GM21528 (cell line): Measurements from ENCODE around the gene CD1E.
"Not testable (repeated sequence)": the region's sequence is repeated elsewhere in the genome, so short reads cannot be mapped to it uniquely, and the experiment has no call there.

ENCODE experiments used
- ATAC-seq: cut with Tn5 transposase; IDR thresholded peaks from one replicate; pipeline ENCODE4 v1.9.1; 2021; ENCODE audit warnings: mild to moderate bottlenecking, moderate library complexity; ENCODE audit not compliant: unreplicated experiment, low FRiP score

CD1E gene

GRCh38 chr1:158357441-158357840 lies 3.7 kb downstream of the CD1E start:
- no peak for ATAC-seq

GRCh38 chr1:158362482-158362881 lies 8.8 kb downstream of the CD1E start:
- ATAC-seq: no peak

GRCh38 chr1:158362941-158363340 lies 9.2 kb downstream of the CD1E start:
- no peak for ATAC-seq

GRCh38 chr1:158366783-158367182 lies 13.1 kb downstream of the CD1E start:
- ATAC-seq: no peak

- ATAC-seq: peak; percentile 95
Measured at GRCh38 chr1:158371188-158371953, 17.7 kb downstream of the CD1E start.

GRCh38 chr1:158374101-158374500 lies 20.4 kb downstream of the CD1E start:
- ATAC-seq: not testable (repeated sequence)

GRCh38 chr1:158374860-158375259 lies 21.2 kb downstream of the CD1E start:
- no peak for ATAC-seq

GRCh38 chr1:158390331-158390730 lies 36.6 kb downstream of the CD1E start:
- ATAC-seq: no peak

- no peak for ATAC-seq
Measured at GRCh38 chr1:158391099-158391498, 37.4 kb downstream of the CD1E start.

GRCh38 chr1:158393476-158393875 lies 39.8 kb downstream of the CD1E start:
- no peak for ATAC-seq

- no peak for ATAC-seq
Measured at GRCh38 chr1:158396646-158397045, 43.0 kb downstream of the CD1E start.

GRCh38 chr1:158398818-158399514 lies 45.3 kb downstream of the CD1E start, which contains the start of gene OR10T2:
TSS of gene OR10T2 (minus strand) at chr1:158399466. CDS start at chr1:158399466, 0 bp downstream.
- no peak for ATAC-seq

- no peak for ATAC-seq
Measured at GRCh38 chr1:158400871-158401270, 47.2 kb downstream of the CD1E start.

GRCh38 chr1:158407092-158407491 lies 53.4 kb downstream of the CD1E start:
- no peak for ATAC-seq
